Activated naive CD8-positive, alpha-beta T cell treated with anti-CD3 and anti-CD28 coated beads for 36 hours (primary cell): Measurements from ENCODE around the gene PAPSS2. TPM values are rescaled to one million over a fixed set of nuclear protein-coding genes. Genes with fewer than 3 reads are reported as not detected.

Experiments used
- DNase-seq: peaks from one replicate; pipeline ENCODE4 v3.0.0; 2021
- H3K27ac Mint-ChIP-seq: one replicate; pipeline ENCODE4 v1.8.0; 2022; ENCODE audit warnings: mild to moderate bottlenecking, moderate library complexity, mixed read lengths
- H3K27me3 Mint-ChIP-seq: one replicate; pipeline ENCODE4 v1.8.0; 2022; ENCODE audit warnings: mild to moderate bottlenecking, mixed read lengths
- H3K36me3 Mint-ChIP-seq: one replicate; pipeline ENCODE4 v1.8.0; 2021; ENCODE audit warnings: mild to moderate bottlenecking, mixed read lengths
- H3K4me1 Mint-ChIP-seq: one replicate; pipeline ENCODE4 v1.8.0; 2021; ENCODE audit warnings: mixed read lengths
- H3K4me3 Mint-ChIP-seq: one replicate; pipeline ENCODE4 v1.8.0; 2022; ENCODE audit warnings: mild to moderate bottlenecking, moderate library complexity, mixed read lengths
- H3K9me3 Mint-ChIP-seq: one replicate; pipeline ENCODE4 v1.8.0; 2022; ENCODE audit warnings: mixed read lengths
- total RNA-seq, 2 experiments: library from RNA; stranded (reverse); gene quantifications; one replicate each; pipeline ENCODE4 v1.2.3, GENCODE V29; 2021

PAPSS2 gene
- total RNA-seq, 2 experiments from 2014 or later: 0.27 to 0.42 TPM

- H3K4me3 Mint-ChIP-seq: no peak overlapping the region
- DNase-seq: no peak
- H3K27me3 Mint-ChIP-seq: no peaks in the 10 kb centered on the region
- H3K36me3 Mint-ChIP-seq: peaks cover 27% of the 10 kb centered on the region
- H3K9me3 Mint-ChIP-seq: no peaks in the 10 kb centered on the region
- H3K27ac Mint-ChIP-seq: no peak overlapping the region
- peaks cover 31% of the 10 kb centered on the region for H3K4me1 Mint-ChIP-seq
Observed at GRCh38 chr10:87757685-87758084, 98.0 kb downstream of the PAPSS2 start.

DNA sequence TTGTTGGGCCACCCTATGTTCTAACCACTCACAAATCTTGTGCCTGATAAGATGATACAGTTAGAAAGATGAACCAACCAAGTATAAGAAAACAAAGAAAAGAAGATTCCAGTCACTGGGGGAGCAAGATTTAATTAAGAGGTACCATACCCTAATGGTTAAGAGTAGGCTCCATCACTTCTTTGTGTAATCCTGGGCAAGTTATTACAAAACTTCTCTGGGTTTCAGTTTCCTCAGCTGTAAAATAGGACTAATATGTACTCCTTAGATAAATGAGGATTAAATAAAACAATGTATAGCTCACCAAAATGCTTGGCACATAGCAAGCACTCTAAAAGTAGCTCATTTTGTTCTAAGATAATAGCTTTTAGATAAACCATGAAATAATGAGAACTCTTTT is 99.9 kb downstream of the PAPSS2 start:
- peaks cover 19% of the 10 kb centered on the region for H3K36me3 Mint-ChIP-seq
- H3K4me1 Mint-ChIP-seq: peaks cover 21% of the 10 kb centered on the region
- DNase-seq: no peak
- no peaks in the 10 kb centered on the region for H3K9me3 Mint-ChIP-seq
- H3K27ac Mint-ChIP-seq: peak overlapping the region; percentile 52
- no peaks in the 10 kb centered on the region for H3K27me3 Mint-ChIP-seq
- H3K4me3 Mint-ChIP-seq: no peak overlapping the region

GRCh38 chr10:87760195-87760905 is 100.7 kb downstream of the PAPSS2 start:
- H3K4me3 Mint-ChIP-seq: no peak overlapping the region
- DNase-seq: no peak
- peaks cover 24% of the 10 kb centered on the region for H3K36me3 Mint-ChIP-seq
- no peaks in the 10 kb centered on the region for H3K9me3 Mint-ChIP-seq
- H3K27ac Mint-ChIP-seq: peak overlapping the region; percentile 35
- peaks cover 20% of the 10 kb centered on the region for H3K4me1 Mint-ChIP-seq
- H3K27me3 Mint-ChIP-seq: no peaks in the 10 kb centered on the region

DNA sequence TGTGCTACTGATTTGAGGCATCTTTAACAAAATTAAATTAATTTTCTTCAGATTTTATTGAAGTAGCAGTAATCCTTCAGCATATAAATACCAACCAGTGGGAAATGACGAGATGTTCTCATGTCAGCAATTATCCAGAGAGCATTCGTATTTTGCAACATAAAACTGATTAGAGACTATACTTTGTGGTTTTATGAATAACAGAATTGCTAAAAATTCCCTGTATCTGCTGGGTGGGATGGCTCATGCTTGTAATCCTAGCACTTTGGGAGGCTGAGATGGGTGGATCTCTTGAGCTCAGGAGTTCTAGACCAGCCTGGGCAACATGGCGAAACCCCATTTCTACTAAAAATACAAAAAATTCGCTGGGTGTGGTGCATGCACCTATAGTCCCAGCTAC is 101.5 kb downstream of the PAPSS2 start:
- no peaks in the 10 kb centered on the region for H3K9me3 Mint-ChIP-seq
- no peak overlapping the region for H3K4me3 Mint-ChIP-seq
- peaks cover 20% of the 10 kb centered on the region for H3K4me1 Mint-ChIP-seq
- H3K27ac Mint-ChIP-seq: peak overlapping the region; percentile 68
- H3K27me3 Mint-ChIP-seq: no peaks in the 10 kb centered on the region
- DNase-seq: no peak
- H3K36me3 Mint-ChIP-seq: peaks cover 25% of the 10 kb centered on the region

- no peaks in the 10 kb centered on the region for H3K9me3 Mint-ChIP-seq
- H3K36me3 Mint-ChIP-seq: peaks cover 24% of the 10 kb centered on the region
- peaks cover 20% of the 10 kb centered on the region for H3K4me1 Mint-ChIP-seq
- peak; percentile 61 for DNase-seq
- peak overlapping the region; percentile 86 for H3K27ac Mint-ChIP-seq
- no peaks in the 10 kb centered on the region for H3K27me3 Mint-ChIP-seq
- H3K4me3 Mint-ChIP-seq: no peak overlapping the region
Observed at GRCh38 chr10:87761892-87762291, 102.2 kb downstream of the PAPSS2 start.

DNA sequence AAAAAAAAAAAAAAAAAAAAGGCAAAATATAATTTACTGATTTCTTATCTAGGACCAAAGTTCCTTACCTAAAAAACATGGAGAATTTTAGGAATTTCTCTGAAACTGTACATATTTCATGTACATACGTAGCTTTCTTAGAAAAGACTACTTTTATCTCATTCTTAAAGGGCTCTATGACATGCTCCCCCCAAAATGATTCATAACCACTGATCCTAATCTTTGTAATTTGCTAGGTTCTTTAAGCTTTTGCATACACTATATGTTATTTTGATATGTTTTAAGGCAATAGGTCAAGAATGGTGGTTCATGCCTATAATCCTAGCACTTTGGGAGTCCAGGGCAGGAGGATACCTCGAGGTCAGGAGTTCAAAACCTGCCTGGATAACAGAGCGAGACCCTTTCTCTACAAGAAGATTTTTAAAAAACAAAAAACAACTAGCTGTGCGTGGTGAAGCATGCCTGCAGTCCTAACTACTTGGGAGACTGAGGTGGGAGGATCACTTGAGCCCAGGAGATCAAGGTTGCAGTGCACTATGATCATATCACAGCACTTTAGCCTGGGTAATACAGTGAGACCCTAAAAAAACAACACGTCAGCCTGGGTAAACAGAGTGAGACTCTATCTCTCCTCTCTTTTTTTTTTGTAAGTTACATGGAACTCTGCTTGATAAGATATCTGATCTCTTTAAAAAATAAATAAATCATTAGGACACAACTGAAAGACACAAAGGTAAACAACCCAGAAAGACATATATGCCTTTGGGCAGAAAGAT is 103.6 kb downstream of the PAPSS2 start:
- Mint-ChIP-seq H3K27me3 (no peaks in the 10 kb centered on the region), H3K9me3 (no peaks in the 10 kb centered on the region), H3K4me1 (peaks cover 20% of the 10 kb centered on the region), H3K4me3 (no peak overlapping the region), H3K36me3 (peaks cover 32% of the 10 kb centered on the region), H3K27ac (no peak overlapping the region)
- DNase-seq: no peak

- peaks cover 18% of the 10 kb centered on the region for H3K4me1 Mint-ChIP-seq
- H3K4me3 Mint-ChIP-seq: no peak overlapping the region
- no peaks in the 10 kb centered on the region for H3K9me3 Mint-ChIP-seq
- no peak overlapping the region for H3K27ac Mint-ChIP-seq
- peaks cover 35% of the 10 kb centered on the region for H3K36me3 Mint-ChIP-seq
- H3K27me3 Mint-ChIP-seq: no peaks in the 10 kb centered on the region
- DNase-seq: no peak
Observed at GRCh38 chr10:87764072-87764934, 104.6 kb downstream of the PAPSS2 start.

DNA sequence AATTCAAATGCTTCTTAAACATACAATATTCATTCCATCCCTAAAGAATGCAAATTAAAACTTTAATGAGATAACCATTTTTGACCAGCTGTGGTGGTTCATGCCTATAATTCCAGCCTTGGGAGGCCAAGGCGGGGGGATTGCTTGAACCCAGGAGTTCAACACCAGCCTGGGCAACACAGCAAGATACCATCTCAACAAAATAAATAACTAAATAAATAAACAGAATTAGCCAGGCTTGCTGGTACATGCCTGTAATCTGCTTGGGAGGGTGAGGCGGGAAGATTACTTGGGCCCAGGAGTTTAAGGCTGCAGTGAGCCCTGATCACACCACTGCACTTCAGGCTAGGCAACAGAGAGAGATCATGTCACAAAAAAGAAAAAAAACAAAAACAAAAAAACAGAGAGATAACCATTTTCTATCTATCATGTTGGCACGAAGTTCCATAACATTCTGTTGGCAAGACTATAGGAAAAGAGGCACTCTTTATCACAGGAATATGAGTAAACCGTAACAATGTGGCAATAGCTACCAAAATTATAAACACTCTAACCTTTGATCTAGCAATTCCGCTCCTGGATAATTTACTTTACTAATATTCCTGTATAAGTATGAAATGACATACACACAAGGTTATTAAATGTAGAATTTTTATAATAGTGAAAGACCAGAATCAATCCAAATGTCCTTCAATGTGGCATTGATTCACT is 106.1 kb downstream of the PAPSS2 start:
- H3K27ac Mint-ChIP-seq: no peak overlapping the region
- H3K36me3 Mint-ChIP-seq: peaks cover 36% of the 10 kb centered on the region
- no peak for DNase-seq
- no peaks in the 10 kb centered on the region for H3K27me3 Mint-ChIP-seq
- H3K4me3 Mint-ChIP-seq: no peak overlapping the region
- H3K4me1 Mint-ChIP-seq: peaks cover 13% of the 10 kb centered on the region
- H3K9me3 Mint-ChIP-seq: no peaks in the 10 kb centered on the region

DNA sequence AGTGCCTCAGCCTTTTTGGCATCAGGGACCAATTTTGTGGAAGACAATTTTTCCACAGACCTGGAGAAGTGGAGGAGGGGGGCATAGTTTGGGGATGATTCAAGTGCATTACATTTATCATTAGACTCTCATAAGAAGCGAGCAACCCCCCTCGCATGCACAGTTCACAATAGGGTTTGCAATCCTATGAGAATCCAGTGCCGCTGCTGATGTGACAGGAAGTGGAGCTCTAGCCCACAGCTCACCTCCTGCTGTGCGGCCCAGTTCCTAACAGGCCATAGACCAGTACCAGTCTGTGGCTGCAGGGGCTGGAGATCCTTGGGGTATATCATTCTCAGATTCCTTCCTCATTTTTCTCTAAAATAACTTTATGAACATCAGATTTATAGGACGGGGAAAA is 107.6 kb downstream of the PAPSS2 start:
- H3K27me3 Mint-ChIP-seq: no peaks in the 10 kb centered on the region
- H3K36me3 Mint-ChIP-seq: peaks cover 30% of the 10 kb centered on the region
- no peaks in the 10 kb centered on the region for H3K9me3 Mint-ChIP-seq
- no peak overlapping the region for H3K4me3 Mint-ChIP-seq
- H3K4me1 Mint-ChIP-seq: peaks cover 3% of the 10 kb centered on the region
- H3K27ac Mint-ChIP-seq: no peak overlapping the region
- DNase-seq: no peak

DNA sequence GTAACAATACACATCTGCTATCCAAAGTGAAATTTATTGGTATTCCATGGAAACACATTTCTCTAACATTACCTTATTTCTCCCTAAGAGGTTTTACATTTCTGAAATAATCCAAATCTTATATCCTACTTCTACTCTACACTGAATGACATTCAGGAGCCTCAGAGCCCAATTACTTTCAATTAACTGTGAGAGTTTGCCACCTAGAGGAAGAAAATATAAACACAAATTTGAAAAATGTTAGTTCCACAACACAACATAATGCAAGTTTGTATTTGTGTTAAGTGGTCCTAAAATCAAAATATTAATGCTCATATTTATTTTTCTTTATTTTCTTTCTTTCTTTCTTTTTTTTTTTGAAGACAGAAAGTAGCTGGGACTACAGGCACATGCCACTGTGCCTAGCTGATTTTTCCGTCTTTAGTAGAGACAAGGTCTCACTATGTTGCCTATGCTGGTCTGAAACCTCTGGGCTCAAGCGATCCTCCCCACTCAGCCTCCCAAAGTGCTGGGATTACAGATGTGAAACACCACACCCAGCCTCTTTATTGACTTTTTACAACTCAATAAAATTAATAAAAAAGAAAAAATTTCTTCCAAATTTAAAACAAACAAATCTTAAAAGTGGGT is 112.3 kb downstream of the PAPSS2 start:
- no peak overlapping the region for H3K4me3 Mint-ChIP-seq
- DNase-seq: no peak
- H3K4me1 Mint-ChIP-seq: peaks cover 5% of the 10 kb centered on the region
- peaks cover 29% of the 10 kb centered on the region for H3K36me3 Mint-ChIP-seq
- H3K27ac Mint-ChIP-seq: no peak overlapping the region
- no peaks in the 10 kb centered on the region for H3K9me3 Mint-ChIP-seq
- H3K27me3 Mint-ChIP-seq: no peaks in the 10 kb centered on the region

GRCh38 chr10:87775766-87776165 is 116.1 kb downstream of the PAPSS2 start:
- H3K27ac Mint-ChIP-seq: peak overlapping the region; percentile 57
- peaks cover 6% of the 10 kb centered on the region for H3K4me1 Mint-ChIP-seq

GRCh38 chr10:87776328-87776727 is 116.7 kb downstream of the PAPSS2 start:
- H3K9me3 Mint-ChIP-seq: no peaks in the 10 kb centered on the region
- peaks cover 28% of the 10 kb centered on the region for H3K36me3 Mint-ChIP-seq
- no peaks in the 10 kb centered on the region for H3K27me3 Mint-ChIP-seq
- H3K4me3 Mint-ChIP-seq: no peak overlapping the region
- no peak for DNase-seq
- peaks cover 6% of the 10 kb centered on the region for H3K4me1 Mint-ChIP-seq
- no peak overlapping the region for H3K27ac Mint-ChIP-seq

More at GRCh38 chr10:87775766-87776165, 116.1 kb downstream of the PAPSS2 start:
- Mint-ChIP-seq H3K4me3 (no peak overlapping the region), H3K27me3 (no peaks in the 10 kb centered on the region), H3K36me3 (peaks cover 23% of the 10 kb centered on the region), H3K9me3 (no peaks in the 10 kb centered on the region)
- DNase-seq: no peak

DNA sequence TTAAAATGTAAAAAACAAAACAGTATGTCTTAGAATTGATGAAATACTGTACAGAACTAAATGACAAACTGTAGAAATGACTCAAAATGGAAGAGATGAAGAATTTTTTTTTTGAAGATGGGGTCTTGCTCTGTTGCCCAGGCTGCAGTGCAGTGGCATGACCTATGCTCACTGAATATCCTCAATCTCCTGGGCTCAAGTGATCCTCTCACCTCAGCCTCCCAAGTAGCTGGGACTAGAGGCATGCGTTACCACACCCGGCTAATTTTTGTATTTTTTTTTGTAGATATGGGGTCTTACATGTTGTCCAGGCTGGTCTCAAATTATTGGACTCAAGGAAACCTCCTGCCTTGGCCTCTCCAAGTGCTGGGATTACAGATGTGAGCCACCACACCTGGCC is 121.9 kb downstream of the PAPSS2 start:
- Mint-ChIP-seq H3K27me3 (no peaks in the 10 kb centered on the region), H3K36me3 (peaks cover 37% of the 10 kb centered on the region), H3K4me1 (peaks cover 7% of the 10 kb centered on the region), H3K9me3 (no peaks in the 10 kb centered on the region), H3K4me3 (no peak overlapping the region), H3K27ac (no peak overlapping the region)
- no peak for DNase-seq

DNA sequence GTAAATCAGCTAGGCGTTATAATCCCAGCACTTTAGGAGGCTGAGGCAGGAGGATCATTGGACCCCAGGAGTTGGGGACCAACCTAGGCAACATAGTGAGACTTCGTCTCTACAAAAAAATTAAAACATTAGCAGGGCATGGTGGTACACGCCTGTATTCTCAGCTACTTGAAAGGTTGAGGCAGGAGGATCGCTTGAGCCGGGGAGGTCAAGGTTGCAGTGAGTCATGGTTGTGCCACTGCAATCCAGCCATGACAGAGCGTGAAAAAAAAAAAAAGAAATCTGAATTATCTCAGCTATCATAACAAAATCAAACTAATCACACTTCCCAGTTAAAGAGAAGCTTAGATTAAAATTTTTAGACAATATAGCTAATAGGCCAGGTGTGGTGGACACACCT is 123.0 kb downstream of the PAPSS2 start:
- no peak for DNase-seq
- Mint-ChIP-seq H3K27ac (peak overlapping the region; percentile 57), H3K4me1 (peaks cover 4% of the 10 kb centered on the region), H3K27me3 (no peaks in the 10 kb centered on the region), H3K36me3 (peaks cover 37% of the 10 kb centered on the region), H3K4me3 (no peak overlapping the region), H3K9me3 (no peaks in the 10 kb centered on the region)
